Measurements from ENCODE around the gene EEF1A2.

DNA sequence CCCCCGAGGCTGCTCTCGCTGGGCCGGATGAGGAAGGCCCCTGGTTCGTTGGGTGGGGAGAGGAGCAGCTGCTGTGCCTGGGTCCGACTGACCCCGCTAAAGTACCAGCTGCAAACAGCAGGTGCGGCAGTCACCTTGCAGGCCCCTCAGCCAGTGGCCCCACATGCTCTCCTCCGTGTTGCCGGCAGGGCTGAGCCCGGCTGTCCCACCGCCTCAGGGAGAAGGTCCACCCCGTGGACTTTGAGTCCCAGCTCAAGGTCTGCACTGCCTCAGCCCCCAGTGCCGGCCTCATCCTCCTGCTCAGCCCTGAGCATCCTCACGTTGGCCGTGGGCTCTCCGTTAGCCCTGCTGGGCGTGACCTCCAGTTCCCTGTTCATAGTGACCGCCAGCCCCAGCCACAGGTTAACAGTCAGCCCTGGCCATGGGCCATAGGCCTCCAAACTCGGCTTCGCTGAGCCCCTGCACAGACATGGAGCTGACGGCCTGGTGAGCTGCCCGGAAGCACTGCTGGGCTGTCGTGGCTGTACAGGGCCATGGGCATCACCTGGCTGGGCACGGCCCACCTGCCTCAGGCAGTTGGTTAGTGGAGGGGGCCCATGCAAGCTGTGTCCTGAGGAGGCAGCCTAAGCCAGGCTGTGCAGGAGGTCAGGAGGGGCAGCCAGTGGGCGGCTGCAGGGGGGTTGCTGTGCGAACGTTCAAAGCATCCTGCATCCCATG is 45.5 kb upstream of the EEF1A2 start:
- TF ChIP-seq FOXM1 (IDR thresholded peaks at IDR 0.05; ENCODE audit: borderline replicate concordance) (no peak), ELF4 (IDR thresholded peaks at IDR 0.05) (no peak), ARNT (IDR thresholded peaks at IDR 0.05) (no peak), L3MBTL2 (conservative IDR thresholded peaks at IDR 0.05) (no peak), SP1 (IDR thresholded peaks at IDR 0.05) (no peak), BHLHE40 (IDR thresholded peaks at IDR 0.05; ENCODE audit: borderline replicate concordance) (no peak), TARDBP (IDR thresholded peaks at IDR 0.05) (no peak), NFRKB (IDR thresholded peaks at IDR 0.05) (no peak), SUZ12 (IDR thresholded peaks at IDR 0.05) (no peak), HDGF (IDR thresholded peaks at IDR 0.05; ENCODE audit: borderline replicate concordance) (no peak), FOXK2 (IDR thresholded peaks at IDR 0.05) (no peak), FOXA1 (IDR thresholded peaks at IDR 0.05) (no peak)
- TF ChIP-seq, protein P1, sequence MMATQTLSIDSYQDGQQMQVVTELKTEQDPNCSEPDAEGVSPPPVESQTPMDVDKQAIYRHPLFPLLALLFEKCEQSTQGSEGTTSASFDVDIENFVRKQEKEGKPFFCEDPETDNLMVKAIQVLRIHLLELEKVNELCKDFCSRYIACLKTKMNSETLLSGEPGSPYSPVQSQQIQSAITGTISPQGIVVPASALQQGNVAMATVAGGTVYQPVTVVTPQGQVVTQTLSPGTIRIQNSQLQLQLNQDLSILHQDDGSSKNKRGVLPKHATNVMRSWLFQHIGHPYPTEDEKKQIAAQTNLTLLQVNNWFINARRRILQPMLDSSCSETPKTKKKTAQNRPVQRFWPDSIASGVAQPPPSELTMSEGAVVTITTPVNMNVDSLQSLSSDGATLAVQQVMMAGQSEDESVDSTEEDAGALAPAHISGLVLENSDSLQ (IDR thresholded peaks at IDR 0.05): no peak

Measured in HEK293T (cell line).